Chondrocyte (in vitro differentiated cells): ENCODE measurements around the gene POMGNT2. TPM values are rescaled to one million over a fixed set of nuclear protein-coding genes. Genes with fewer than 3 reads are reported as not detected.

Experiments
- DNase-seq: peaks from one replicate; pipeline ENCODE4 v3.0.0; 2021; ENCODE audit warnings: mixed read lengths, low spot score
- H3K27ac Mint-ChIP-seq: one replicate; pipeline ENCODE4 v1.8.0; 2021; ENCODE audit warnings: mild to moderate bottlenecking, moderate library complexity, mixed read lengths; ENCODE audit not compliant: unreplicated experiment
- H3K27me3 Mint-ChIP-seq: 2 replicates; pipeline ENCODE4 v1.8.0; 2021; ENCODE audit warnings: low read depth, mixed read lengths
- H3K36me3 Mint-ChIP-seq: 2 replicates; pipeline ENCODE4 v1.8.0; 2021; ENCODE audit warnings: low read depth, mixed read lengths
- H3K4me1 Mint-ChIP-seq: 2 replicates; pipeline ENCODE4 v1.8.0; 2021; ENCODE audit warnings: low read depth, mild to moderate bottlenecking, mixed read lengths
- H3K4me3 Mint-ChIP-seq: one replicate; pipeline ENCODE4 v1.8.0; 2021; ENCODE audit warnings: mild to moderate bottlenecking, moderate library complexity, mixed read lengths; ENCODE audit not compliant: unreplicated experiment
- H3K9me3 Mint-ChIP-seq: 2 replicates; pipeline ENCODE4 v1.8.0; 2021; ENCODE audit warnings: low read depth, mixed read lengths
- CTCF ChIP-seq: fragments of 200-600 bp; sonication (generic); IDR thresholded peaks from 2 replicates; pipeline ENCODE4 v1.5.0; 2021; ENCODE audit warnings: antibody characterized with exemption, mild to moderate bottlenecking, moderate library complexity
- total RNA-seq: library from RNA; stranded (reverse); gene quantifications from 3 replicates; pipeline ENCODE4 v1.2.1, GENCODE V29; 2021

Gene POMGNT2
- total RNA-seq, 1 donor from 2014 or later = 14.3 TPM

GRCh38 chr3:43132193-43132592 lies 26.3 kb upstream of the POMGNT2 start:
- TF ChIP-seq CTCF = no peak
- Mint-ChIP-seq H3K4me3 (no peak overlapping the region), H3K4me1 (no peaks in the 10 kb centered on the region), H3K27ac (no peak overlapping the region), H3K9me3 (peaks cover 10% of the 10 kb centered on the region), H3K36me3 (no peaks in the 10 kb centered on the region), H3K27me3 (no peaks in the 10 kb centered on the region)
- no peak for DNase-seq

- no peak overlapping the region for H3K4me3 Mint-ChIP-seq
Observed at GRCh38 chr3:43128464-43128863, 22.6 kb upstream of the POMGNT2 start.

GRCh38 chr3:43126536-43126935 lies 20.7 kb upstream of the POMGNT2 start:
- Mint-ChIP-seq H3K4me1 (no peaks in the 10 kb centered on the region), H3K36me3 (peaks cover 4% of the 10 kb centered on the region), H3K4me3 (no peak overlapping the region), H3K9me3 (peaks cover 16% of the 10 kb centered on the region), H3K27ac (no peak overlapping the region), H3K27me3 (peaks cover 2% of the 10 kb centered on the region)
- no peak for DNase-seq
- no peak for TF ChIP-seq CTCF

More at GRCh38 chr3:43128464-43128863, 22.6 kb upstream of the POMGNT2 start:
- Mint-ChIP-seq H3K27me3 (no peaks in the 10 kb centered on the region), H3K4me1 (no peaks in the 10 kb centered on the region), H3K36me3 (peaks cover 2% of the 10 kb centered on the region), H3K9me3 (peaks cover 13% of the 10 kb centered on the region), H3K27ac (no peak overlapping the region)
- no peak for TF ChIP-seq CTCF
- no peak for DNase-seq

GRCh38 chr3:43123895-43124294 lies 18.0 kb upstream of the POMGNT2 start:
- Mint-ChIP-seq H3K4me1 (no peaks in the 10 kb centered on the region), H3K27me3 (peaks cover 15% of the 10 kb centered on the region), H3K27ac (no peak overlapping the region), H3K4me3 (no peak overlapping the region), H3K9me3 (peaks cover 16% of the 10 kb centered on the region), H3K36me3 (peaks cover 4% of the 10 kb centered on the region)
- no peak for DNase-seq
- TF ChIP-seq CTCF = no peak

DNA sequence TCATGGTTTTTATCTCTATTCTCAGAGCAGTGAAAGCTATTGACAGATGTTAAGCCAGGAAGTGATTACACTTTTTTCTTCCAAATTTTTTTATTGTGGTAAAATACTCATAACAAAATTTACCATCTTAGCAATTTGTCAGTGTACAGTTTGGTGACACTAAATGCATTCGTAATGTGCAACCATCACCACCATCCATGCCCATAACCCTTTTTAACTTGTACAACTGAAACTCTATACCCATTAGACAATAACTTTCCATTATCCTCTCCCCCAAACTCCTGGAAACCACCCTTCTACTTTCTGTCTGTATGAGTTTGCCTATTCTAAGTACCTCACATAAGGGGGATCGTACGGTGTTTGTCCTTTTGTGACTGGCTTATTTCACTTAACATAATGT lies 15.1 kb upstream of the POMGNT2 start:
- H3K36me3 Mint-ChIP-seq = peaks cover 4% of the 10 kb centered on the region
- peaks cover 18% of the 10 kb centered on the region for H3K27me3 Mint-ChIP-seq
- no peaks in the 10 kb centered on the region for H3K4me1 Mint-ChIP-seq
- no peak for DNase-seq
- no peak overlapping the region for H3K4me3 Mint-ChIP-seq
- TF ChIP-seq CTCF = no peak
- no peak overlapping the region for H3K27ac Mint-ChIP-seq
- peaks cover 16% of the 10 kb centered on the region for H3K9me3 Mint-ChIP-seq
